Osteocyte (in vitro differentiated cells): ENCODE measurements around the gene KLHL14. TPM values are rescaled to one million over a fixed set of nuclear protein-coding genes. Genes with fewer than 3 reads are reported as not detected.

ENCODE experiments used
- DNase-seq: peaks from one replicate; pipeline ENCODE4 v3.0.0; 2021; ENCODE audit warnings: mixed read lengths; ENCODE audit not compliant: unreplicated experiment; ENCODE audit errors: extremely low spot score
- H3K27ac Mint-ChIP-seq: one replicate; pipeline ENCODE4 v1.8.0; 2021; ENCODE audit warnings: mild to moderate bottlenecking, mixed read lengths; ENCODE audit not compliant: unreplicated experiment
- H3K27me3 Mint-ChIP-seq: one replicate; pipeline ENCODE4 v1.8.0; 2021; ENCODE audit warnings: mixed read lengths; ENCODE audit not compliant: unreplicated experiment
- H3K36me3 Mint-ChIP-seq: one replicate; pipeline ENCODE4 v1.8.0; 2021; ENCODE audit warnings: mixed read lengths; ENCODE audit not compliant: unreplicated experiment
- H3K4me1 Mint-ChIP-seq: one replicate; pipeline ENCODE4 v1.8.0; 2021; ENCODE audit warnings: mixed read lengths; ENCODE audit not compliant: unreplicated experiment
- H3K4me3 Mint-ChIP-seq: one replicate; pipeline ENCODE4 v1.8.0; 2021; ENCODE audit warnings: mild to moderate bottlenecking, moderate library complexity, mixed read lengths; ENCODE audit not compliant: unreplicated experiment
- H3K9me3 Mint-ChIP-seq: one replicate; pipeline ENCODE4 v1.8.0; 2021; ENCODE audit warnings: mixed read lengths; ENCODE audit not compliant: unreplicated experiment
- total RNA-seq: library from RNA; stranded (reverse); gene quantifications from 2 replicates; pipeline ENCODE4 v1.2.1, GENCODE V29; 2021
- TF ChIP-seq, protein P1 (sequence below): fragments of 200-600 bp; sonication (generic); IDR thresholded peaks from 2 replicates; pipeline ENCODE4 v1.5.0; 2021; ENCODE audit warnings: antibody characterized with exemption, mild to moderate bottlenecking, moderate library complexity

Gene KLHL14
- total RNA-seq, 1 donor from 2014 or later = not detected

DNA sequence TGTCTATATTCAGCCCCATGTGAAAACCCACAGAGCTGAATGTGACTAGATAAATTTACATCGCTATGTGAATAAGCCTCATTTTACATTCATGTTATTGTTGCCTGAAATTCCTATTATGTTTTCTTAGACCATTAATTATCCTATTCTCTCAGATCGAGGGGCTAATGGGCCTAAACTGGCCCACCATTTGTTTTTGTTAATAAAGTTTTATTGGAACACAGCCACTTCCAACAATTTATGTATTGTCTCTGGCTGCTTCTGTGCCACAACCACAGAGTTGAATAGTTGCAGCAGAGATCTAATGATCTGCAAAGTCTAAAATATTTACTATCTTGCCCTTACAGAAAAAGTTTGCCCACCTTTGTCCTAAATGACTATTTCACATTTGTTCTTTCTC is 61.0 kb downstream of the KLHL14 start:
- TF ChIP-seq, protein P1, sequence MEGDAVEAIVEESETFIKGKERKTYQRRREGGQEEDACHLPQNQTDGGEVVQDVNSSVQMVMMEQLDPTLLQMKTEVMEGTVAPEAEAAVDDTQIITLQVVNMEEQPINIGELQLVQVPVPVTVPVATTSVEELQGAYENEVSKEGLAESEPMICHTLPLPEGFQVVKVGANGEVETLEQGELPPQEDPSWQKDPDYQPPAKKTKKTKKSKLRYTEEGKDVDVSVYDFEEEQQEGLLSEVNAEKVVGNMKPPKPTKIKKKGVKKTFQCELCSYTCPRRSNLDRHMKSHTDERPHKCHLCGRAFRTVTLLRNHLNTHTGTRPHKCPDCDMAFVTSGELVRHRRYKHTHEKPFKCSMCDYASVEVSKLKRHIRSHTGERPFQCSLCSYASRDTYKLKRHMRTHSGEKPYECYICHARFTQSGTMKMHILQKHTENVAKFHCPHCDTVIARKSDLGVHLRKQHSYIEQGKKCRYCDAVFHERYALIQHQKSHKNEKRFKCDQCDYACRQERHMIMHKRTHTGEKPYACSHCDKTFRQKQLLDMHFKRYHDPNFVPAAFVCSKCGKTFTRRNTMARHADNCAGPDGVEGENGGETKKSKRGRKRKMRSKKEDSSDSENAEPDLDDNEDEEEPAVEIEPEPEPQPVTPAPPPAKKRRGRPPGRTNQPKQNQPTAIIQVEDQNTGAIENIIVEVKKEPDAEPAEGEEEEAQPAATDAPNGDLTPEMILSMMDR = no peak
- no peaks in the 10 kb centered on the region for H3K27me3 Mint-ChIP-seq
- no peak overlapping the region for H3K4me3 Mint-ChIP-seq
- no peaks in the 10 kb centered on the region for H3K36me3 Mint-ChIP-seq
- DNase-seq = no peak
- no peaks in the 10 kb centered on the region for H3K4me1 Mint-ChIP-seq
- no peak overlapping the region for H3K27ac Mint-ChIP-seq
- no peaks in the 10 kb centered on the region for H3K9me3 Mint-ChIP-seq

DNA sequence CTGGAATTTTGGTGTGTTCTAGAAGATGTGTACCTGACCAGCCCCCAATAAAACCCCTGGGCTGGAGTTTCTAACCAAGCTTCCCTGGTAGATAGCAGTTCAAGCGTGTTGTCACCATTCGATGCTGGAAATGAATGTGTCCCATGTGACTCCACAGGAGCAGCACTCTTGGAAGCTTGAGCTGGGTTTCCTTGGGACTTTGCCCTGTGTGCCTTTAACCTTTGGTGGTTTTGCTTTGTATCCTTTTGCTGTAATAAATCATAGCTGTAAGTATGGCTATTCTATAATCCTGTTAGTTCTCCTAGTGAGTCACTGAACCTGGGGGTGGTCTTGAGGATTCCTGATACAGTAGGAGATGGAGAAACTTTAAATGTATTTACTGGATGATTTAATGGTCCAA is 65.2 kb downstream of the KLHL14 start:
- no peaks in the 10 kb centered on the region for H3K9me3 Mint-ChIP-seq
- no peaks in the 10 kb centered on the region for H3K4me1 Mint-ChIP-seq
- H3K27me3 Mint-ChIP-seq = no peaks in the 10 kb centered on the region
- TF ChIP-seq, protein P1 = no peak
- no peaks in the 10 kb centered on the region for H3K36me3 Mint-ChIP-seq
- no peak overlapping the region for H3K4me3 Mint-ChIP-seq
- no peak overlapping the region for H3K27ac Mint-ChIP-seq
- no peak for DNase-seq

DNA sequence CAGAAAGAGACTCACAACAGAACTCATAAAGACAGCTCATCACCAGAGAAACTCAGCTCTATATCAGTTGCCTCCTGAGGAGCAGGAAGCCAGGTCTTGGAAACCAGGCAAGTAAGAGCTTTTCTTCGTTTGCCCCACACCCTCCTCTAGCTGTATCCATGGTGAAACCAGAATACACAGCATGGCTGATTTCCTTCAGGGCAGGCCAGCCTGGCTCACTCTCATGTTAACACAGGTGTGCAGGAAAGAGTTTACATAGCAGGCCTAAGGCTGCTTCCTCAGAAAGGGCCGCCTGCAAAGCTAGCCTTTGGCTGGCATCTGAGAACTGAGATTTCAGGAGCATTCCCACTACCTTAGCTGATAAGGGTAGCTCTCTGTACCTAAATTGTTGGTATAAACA is 65.7 kb downstream of the KLHL14 start:
- no peak for DNase-seq
- H3K27ac Mint-ChIP-seq = no peak overlapping the region
- H3K36me3 Mint-ChIP-seq = no peaks in the 10 kb centered on the region
- H3K4me3 Mint-ChIP-seq = no peak overlapping the region
- H3K4me1 Mint-ChIP-seq = no peaks in the 10 kb centered on the region
- TF ChIP-seq, protein P1 = no peak
- H3K27me3 Mint-ChIP-seq = no peaks in the 10 kb centered on the region
- no peaks in the 10 kb centered on the region for H3K9me3 Mint-ChIP-seq

DNA sequence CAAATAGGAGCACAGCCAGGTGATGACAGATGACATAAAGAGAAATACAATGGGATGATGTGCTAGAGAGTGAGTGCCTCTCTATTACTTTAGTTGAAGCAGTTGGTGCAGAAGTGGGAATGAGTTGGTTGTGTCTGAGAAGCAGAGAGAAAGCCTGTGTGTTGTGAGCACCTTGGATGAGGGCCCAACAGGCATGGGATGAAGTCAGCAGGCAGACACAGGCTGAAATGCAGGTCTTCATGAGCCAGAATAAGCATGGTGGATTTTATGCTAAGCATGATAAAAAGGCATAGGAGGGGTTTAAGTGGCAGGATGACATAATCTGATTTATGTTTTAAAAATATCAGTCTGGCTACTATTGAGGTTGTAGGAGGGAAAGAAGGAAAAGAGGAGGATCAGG is 71.5 kb downstream of the KLHL14 start:
- DNase-seq = no peak
- TF ChIP-seq, protein P1 = no peak
- H3K4me1 Mint-ChIP-seq = no peaks in the 10 kb centered on the region
- no peak overlapping the region for H3K4me3 Mint-ChIP-seq
- H3K27me3 Mint-ChIP-seq = no peaks in the 10 kb centered on the region
- H3K36me3 Mint-ChIP-seq = no peaks in the 10 kb centered on the region
- no peaks in the 10 kb centered on the region for H3K9me3 Mint-ChIP-seq
- no peak overlapping the region for H3K27ac Mint-ChIP-seq

DNA sequence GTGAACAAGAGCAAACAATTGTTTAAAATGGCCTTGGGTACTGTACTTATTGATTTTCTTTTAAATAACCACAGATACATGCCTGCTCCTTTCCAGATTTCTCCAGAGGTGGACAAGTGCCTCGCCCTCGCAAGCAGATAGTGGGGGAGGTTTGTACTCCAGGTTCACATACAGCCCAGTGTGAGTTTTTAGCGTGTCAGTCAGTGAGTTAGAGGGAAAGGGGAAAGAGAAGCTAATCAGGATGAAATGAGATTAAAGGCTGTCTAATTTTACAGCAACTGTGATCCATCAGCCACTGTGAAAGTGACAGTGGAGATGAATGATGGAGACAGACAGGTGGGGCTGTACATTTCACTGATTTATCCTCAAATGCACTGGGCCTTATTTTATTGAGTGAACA is 74.7 kb downstream of the KLHL14 start:
- Mint-ChIP-seq H3K9me3 (no peaks in the 10 kb centered on the region), H3K36me3 (no peaks in the 10 kb centered on the region), H3K27ac (no peak overlapping the region), H3K4me1 (no peaks in the 10 kb centered on the region), H3K4me3 (no peak overlapping the region), H3K27me3 (no peaks in the 10 kb centered on the region)
- no peak for DNase-seq
- TF ChIP-seq, protein P1 = no peak
